Measurements from ENCODE around the gene PKP1.

Gene PKP1

DNA sequence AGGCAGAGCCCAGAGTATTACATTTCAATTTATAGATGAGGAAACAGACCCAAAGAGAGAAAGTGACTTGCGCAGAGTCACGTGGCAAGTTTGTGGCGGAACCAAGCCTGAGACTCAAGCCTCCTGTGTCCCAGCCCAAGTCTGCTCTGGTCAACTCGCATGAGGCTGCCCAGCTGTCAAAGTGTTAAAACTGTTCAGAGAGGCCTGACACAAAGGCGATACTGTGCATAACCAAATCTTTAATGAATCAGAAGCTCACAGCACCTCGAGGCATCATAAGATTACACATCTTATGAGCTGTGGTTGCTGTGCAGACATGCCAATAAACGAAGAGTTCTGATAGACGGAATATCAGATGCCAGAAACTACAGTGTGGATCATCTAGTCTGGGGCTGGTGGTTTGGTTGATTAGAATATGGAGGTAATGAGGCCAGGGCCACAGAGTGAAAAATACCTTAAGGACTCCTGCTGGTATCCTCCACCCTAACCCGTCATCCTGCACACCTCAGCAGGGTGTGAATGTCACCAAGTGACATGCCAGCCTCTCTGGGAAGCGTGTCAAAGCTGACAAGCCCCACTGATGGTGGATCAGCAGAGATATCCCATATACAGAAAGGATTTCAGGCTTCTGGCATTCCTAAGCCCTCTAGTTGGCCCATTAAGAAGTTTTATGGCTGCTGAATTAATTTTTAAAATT is 52.0 kb downstream of the PKP1 start:
- DNase-seq (ENCODE audit: low read depth, low spot score) = no peak
- no peak overlapping the region for H3K4me3 ChIP-seq (ENCODE audit: low read length)

DNA sequence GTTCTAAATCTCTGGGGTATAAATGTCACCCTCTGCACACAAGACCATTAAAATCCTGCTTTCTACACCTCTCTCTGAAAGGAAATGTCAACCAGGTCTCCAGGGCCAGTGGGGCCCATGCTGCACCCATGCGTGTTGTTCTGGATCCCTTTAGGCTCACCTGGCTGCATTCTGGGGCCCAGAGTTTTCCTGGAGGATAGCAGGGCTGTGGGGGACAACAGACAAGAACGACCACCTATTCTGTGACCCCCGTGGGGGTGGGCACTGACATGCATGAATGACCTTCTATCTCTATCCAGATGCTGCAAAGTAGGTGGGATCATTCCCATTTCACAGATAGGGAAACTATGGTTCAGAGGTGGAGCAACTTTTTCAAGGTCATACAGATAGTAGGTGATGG is 52.6 kb downstream of the PKP1 start:
- DNase-seq (ENCODE audit: low read depth, low spot score) = no peak
- H3K4me3 ChIP-seq (ENCODE audit: low read length) = no peak overlapping the region

- no peak for DNase-seq (ENCODE audit: low read depth, low spot score)
- no peak overlapping the region for H3K4me3 ChIP-seq (ENCODE audit: low read length)
These were observed 53.6 kb downstream of the PKP1 start for GRCh38 chr1:201336711-201337450.

DNA sequence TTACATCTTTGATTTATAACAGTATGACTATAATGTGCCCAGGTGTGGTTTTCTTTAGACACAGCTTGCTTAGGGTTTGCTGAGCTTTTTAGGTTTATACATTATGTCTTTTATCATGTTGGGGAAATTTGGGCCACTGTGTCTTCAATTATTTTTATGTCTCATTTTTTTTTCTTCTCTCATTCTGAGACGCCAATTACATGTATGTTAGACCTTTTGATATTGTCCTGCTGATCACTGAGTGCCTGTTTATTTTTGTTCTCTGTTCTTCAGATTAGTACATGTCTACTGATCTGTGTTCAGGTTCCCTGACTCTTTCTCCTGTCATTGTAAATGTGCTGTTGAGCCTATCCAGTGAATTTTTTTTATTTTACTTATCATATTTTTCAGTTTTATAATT is 58.1 kb downstream of the PKP1 start:
- no peak overlapping the region for H3K4me3 ChIP-seq (ENCODE audit: low read length)
- no peak for DNase-seq (ENCODE audit: low read depth, low spot score)

GRCh38 chr1:201344206-201345080 is 61.1 kb downstream of the PKP1 start:
- no peak for DNase-seq (ENCODE audit: low read depth, low spot score)
- no peak overlapping the region for H3K4me3 ChIP-seq (ENCODE audit: low read length)

DNA sequence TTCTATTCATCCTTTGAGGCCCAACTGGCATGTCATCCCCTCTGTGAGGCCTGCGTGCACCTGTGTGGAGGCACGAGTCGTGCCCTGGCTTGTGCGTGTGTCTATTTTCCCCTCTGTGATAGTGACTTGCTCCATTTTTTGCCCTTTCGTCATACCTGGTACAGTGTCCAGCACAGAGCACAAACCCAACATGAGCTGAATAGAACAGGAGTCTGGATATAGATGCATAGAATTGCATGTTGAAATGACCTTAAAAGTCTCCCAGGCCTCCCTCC is 61.7 kb downstream of the PKP1 start:
- H3K4me3 ChIP-seq (ENCODE audit: low read length) = no peak overlapping the region
- DNase-seq (ENCODE audit: low read depth, low spot score) = no peak

DNA sequence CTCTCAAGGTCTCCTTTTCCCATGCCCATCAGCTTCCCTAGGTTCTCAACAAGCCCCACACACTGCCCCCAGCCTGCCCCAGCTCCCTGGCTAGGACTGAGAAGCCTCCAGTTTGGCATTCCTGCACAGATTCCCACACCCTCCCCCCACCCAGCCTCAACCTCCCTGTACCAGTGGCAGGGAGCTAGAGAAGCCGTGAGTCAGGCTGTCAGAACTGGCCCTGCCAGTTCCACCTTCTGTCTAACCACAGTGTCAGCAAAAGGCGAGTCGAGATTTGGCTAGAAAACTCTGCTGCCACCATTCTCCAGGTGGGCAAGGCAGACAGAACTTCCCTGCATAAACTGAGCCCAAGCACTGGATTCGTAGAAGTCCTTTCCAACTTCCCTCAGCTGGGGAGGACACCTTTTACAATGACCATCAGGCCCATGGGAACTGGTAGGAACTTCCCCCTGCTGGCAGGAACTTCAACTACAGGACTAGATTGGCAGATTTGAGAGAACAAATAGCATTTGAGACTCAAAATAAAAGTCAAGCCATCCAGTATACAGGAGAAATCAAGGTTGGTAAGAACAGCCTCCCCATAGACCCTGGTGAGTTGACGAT is 63.1 kb downstream of the PKP1 start:
- no peak overlapping the region for H3K4me3 ChIP-seq (ENCODE audit: low read length)
- peak; percentile 44 for DNase-seq (ENCODE audit: low read depth, low spot score)

DNA sequence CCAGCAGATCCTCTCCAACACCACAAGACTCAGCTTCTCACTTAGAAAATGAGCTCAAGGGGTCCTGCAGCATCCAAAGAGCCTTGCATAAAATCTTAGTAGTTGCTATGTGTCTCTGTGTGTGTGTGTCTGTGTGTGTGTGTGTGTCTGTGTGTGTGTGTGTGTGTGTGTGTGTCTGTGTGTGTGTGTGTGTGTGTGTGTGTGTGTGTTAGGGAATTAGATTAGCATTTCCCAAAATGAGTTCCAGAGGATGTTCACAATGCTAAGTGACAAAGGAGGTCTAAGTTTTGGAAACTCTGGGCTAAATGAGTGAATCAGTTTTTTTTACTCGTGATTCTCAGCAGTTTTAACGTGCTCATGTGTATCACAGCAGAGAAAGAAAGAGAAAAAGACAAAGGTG is 63.7 kb downstream of the PKP1 start:
- DNase-seq (ENCODE audit: low read depth, low spot score) = no peak
- H3K4me3 ChIP-seq (ENCODE audit: low read length) = no peak overlapping the region

DNA sequence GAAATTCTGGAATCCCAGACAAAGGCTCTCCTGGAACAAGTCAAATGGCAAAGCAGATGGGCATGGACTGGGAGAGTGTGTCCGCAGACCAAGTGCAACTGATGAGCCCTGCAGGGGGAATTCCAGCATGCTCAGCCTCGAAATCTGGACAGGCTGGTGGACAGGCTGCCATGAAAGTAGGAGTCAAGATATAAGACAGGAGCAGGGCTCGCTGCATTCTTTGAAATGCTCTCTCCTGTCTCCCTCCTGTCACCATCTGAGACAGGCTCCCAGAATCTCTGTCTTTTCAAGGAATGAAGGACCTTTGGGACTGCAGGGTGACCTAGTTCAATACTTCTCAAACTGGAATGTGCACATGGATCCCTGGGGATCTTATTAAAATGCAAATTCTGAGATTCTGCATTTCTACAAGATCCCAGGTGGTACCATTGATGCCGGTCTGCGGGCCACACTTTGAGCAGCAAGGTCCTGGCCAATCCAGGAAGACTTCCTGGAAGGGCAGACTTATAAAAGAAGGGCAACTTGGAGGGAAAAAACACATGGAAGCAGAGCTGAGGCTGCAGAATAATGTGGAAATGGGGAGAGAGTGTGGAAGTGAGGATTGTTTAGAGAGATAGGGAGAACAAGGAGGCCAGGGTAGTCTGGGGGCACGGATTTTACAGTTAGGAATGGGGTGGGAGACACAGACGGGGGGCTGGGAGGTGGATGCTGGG is 64.3 kb downstream of the PKP1 start:
- H3K4me3 ChIP-seq (ENCODE audit: low read length) = no peak overlapping the region
- no peak for DNase-seq (ENCODE audit: low read depth, low spot score)

GRCh38 chr1:201348211-201348566 is 64.9 kb downstream of the PKP1 start:
- peak; percentile 32 for DNase-seq (ENCODE audit: low read depth, low spot score)
- H3K4me3 ChIP-seq (ENCODE audit: low read length) = no peak overlapping the region

DNA sequence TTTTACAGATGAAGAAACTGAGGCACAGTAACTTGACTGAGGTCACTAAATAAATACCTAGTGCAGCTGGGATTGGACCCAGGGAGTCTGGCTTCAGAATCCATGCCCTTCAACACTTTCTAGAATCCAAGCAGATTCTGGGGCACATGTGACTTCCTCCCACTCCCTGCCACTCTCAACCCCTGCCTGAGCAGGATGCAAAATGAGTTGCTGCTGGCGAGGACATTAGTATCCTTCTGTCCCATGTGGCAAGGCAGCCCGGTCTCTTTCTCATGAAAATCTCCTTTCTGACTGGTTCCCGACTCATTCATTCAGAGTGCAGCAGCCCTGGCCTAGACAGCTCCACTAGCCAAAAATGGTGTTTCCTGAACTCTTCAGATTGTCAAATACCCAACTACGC is 65.8 kb downstream of the PKP1 start:
- DNase-seq (ENCODE audit: low read depth, low spot score) = no peak
- H3K4me3 ChIP-seq (ENCODE audit: low read length) = no peak overlapping the region

DNA sequence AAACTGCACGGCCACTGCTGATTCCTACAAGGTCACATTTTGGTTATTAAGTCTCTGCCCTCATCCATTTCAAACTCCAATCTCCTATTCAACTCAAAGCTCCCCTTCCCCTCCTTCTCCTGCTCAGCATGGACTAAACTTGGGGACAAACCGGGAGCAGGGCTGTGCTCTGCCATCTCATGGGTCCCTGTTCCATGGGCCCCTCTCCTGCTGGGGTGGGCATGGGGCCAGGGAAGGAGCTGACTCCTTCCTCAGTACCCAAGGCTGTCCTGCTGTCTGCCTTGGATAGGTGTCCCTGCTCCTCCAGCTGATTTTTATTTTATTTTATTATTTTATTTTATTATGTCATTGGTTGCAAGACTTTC is 67.0 kb downstream of the PKP1 start:
- DNase-seq (ENCODE audit: low read depth, low spot score) = no peak
- no peak overlapping the region for H3K4me3 ChIP-seq (ENCODE audit: low read length)

DNA sequence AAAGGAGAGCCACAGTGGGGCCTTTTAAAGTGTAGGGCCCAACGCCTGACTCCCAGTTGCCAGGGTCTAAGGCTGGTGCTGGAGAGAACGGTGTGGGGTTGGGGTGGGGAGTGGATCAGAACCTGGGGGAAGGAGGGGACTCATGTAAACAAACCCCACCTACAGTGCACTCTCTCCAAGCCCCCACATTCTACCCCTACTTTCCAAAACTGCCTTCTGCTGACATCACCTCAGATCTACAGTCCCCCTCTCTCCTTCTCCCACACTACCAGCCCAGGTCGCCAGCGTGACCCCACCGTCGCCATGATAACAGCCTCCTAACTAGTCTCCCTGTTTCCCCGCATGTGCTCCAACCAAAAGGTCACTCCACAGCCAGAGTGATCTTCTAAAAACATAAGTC is 67.6 kb downstream of the PKP1 start:
- no peak for DNase-seq (ENCODE audit: low read depth, low spot score)
- H3K4me3 ChIP-seq (ENCODE audit: low read length) = no peak overlapping the region

DNA sequence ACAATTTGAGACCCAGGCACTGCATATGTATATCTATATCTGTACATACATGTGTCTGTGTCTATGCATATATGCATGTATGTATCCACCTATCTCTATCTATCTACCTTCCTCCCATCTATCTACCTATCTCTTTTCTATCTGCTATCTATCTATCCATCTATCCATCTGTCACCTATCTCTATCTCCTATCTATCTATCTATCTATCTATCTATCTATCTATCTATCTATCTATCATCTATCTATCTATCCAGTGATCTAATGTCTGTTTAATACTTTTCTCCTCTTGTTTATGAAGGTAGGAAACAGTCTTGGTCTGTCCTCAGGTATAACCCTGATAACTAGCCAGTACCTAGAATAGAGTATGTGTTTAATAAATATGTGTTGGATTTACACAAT is 68.3 kb downstream of the PKP1 start:
- H3K4me3 ChIP-seq (ENCODE audit: low read length) = no peak overlapping the region
- DNase-seq (ENCODE audit: low read depth, low spot score) = no peak

GRCh38 chr1:201353186-201353940 is 70.1 kb downstream of the PKP1 start:
- no peak overlapping the region for H3K4me3 ChIP-seq (ENCODE audit: low read length)
- DNase-seq (ENCODE audit: low read depth, low spot score) = no peak

GRCh38 chr1:201354151-201354900 is 71.0 kb downstream of the PKP1 start:
- H3K4me3 ChIP-seq (ENCODE audit: low read length) = no peak overlapping the region
- no peak for DNase-seq (ENCODE audit: low read depth, low spot score)

GRCh38 chr1:201354901-201355295 is 71.6 kb downstream of the PKP1 start:
- no peak overlapping the region for H3K4me3 ChIP-seq (ENCODE audit: low read length)
- DNase-seq (ENCODE audit: low read depth, low spot score) = no peak

DNA sequence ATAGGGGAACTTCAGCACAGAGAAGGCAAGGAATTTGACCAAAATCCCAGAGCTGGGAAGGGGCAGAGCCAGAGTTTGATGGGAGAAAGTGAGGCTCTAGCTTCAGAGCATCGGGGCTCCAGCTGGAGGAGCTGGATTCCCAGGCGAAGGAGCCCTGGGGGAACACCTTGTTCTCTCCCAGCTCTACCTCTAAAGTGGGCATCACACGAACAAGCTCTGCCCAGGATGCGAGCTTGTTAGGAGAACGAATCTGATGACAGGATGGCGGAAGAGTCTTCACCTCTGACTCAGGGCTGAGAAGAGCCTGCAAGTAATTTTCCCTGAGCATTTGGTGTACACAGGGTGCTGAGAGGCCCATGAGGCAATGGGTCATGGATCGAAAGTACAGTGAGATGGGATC is 72.2 kb downstream of the PKP1 start:
- no peak overlapping the region for H3K4me3 ChIP-seq (ENCODE audit: low read length)
- no peak for DNase-seq (ENCODE audit: low read depth, low spot score)

Data from Jurkat, Clone E6-1 (cell line).